Ascending aorta (tissue), 2 donors: Measurements from ENCODE around the gene PCDHGC5. TPM values are rescaled to one million over a fixed set of nuclear protein-coding genes. Genes with fewer than 3 reads are reported as not detected.
A peak's percentile ranks its signal among the peaks of the same experiment; 100 is the strongest.

Experiments
- DNase-seq, 2 donors: peaks; one replicate each; pipeline ENCODE4 v3.0.0-alpha.2; 2019; ENCODE audit warnings: low spot score in 2 of 2
- H3K27ac ChIP-seq, 2 donors: fragments of 200-600 bp; sonication (generic); one replicate each; pipeline ENCODE4 v1.5.1; 2016 to 2017; ENCODE audit warnings: mild to moderate bottlenecking in 1 of 2
- H3K27me3 ChIP-seq: fragments of 200-600 bp; sonication (generic); one replicate; pipeline ENCODE4 v1.5.1; 2017
- H3K36me3 ChIP-seq, 2 donors: fragments of 200-600 bp; sonication (generic); one replicate each; pipeline ENCODE4 v1.5.1; 2016
- H3K4me1 ChIP-seq, 2 donors: fragments of 200-600 bp; sonication (generic); one replicate each; pipeline ENCODE4 v1.5.1; 2016 to 2017; ENCODE audit warnings: mild to moderate bottlenecking in 1 of 2
- H3K4me3 ChIP-seq, 2 donors: fragments of 200-600 bp; sonication (generic); one replicate each; pipeline ENCODE4 v1.5.1; 2016 to 2017; ENCODE audit warnings: mild to moderate bottlenecking in 1 of 2
- H3K9me3 ChIP-seq, 2 donors: fragments of 200-600 bp; sonication (generic); one replicate each; pipeline ENCODE4 v1.5.1; 2016
- CTCF ChIP-seq, 3 experiments: fragments of 200-600 bp in 2 of 3; fragments of 450-650 bp in 1 of 3; sonication (generic) in 2 of 3; IDR thresholded peaks; one replicate each; pipeline ENCODE4 v1.5.1; 2016 to 2019; ENCODE audit warnings: antibody characterized with exemption in 3 of 3, mild to moderate bottlenecking in 1 of 3, moderate library complexity in 1 of 3
- intact Hi-C: fragments of 100-400 bp; cut with DNase I; formaldehyde crosslinking; loops from one replicate; pipeline ENCODE4 v1.15.1; 2023
- total RNA-seq: library from RNA; depleted of rRNA; stranded (reverse); fragments of >200 nt; gene quantifications from one replicate; pipeline ENCODE4 v1.1.0, GENCODE V29; 2016

PCDHGC5 gene
- 0.11 TPM for total RNA-seq

- Histone ChIP-seq H3K4me3 (peak within 1 kb of the TSS in 1 of 2 donors; percentile 2), H3K4me1 (peaks cover 5 to 23% of the 10 kb centered on the region in 2 donors), H3K36me3 (peaks cover 16 to 24% of the 10 kb centered on the region in 2 donors), H3K27ac (peak within 1 kb of the TSS; percentile 23 to 56), H3K9me3 (no peaks in the 10 kb centered on the region), H3K27me3 (no peaks in the 10 kb centered on the region)
- DNase-seq = no peak
- intact Hi-C loops = no loop called here
- TF ChIP-seq CTCF (IDR thresholded peaks at IDR 0.05) = no peak
Measured at GRCh38 chr5:141488591-141489561, at the start of gene PCDHGC5. Gene PCDHGC5 (plus strand): TSS chr5:141489081. CDS start chr5:141489241, 160 bp downstream.

- intact Hi-C loops = no loop called here
- H3K4me3 ChIP-seq = no peak overlapping the region
- H3K4me1 ChIP-seq = no peaks in the 10 kb centered on the region
- peaks cover 0 to 3% of the 10 kb centered on the region in 2 donors for H3K36me3 ChIP-seq
- TF ChIP-seq CTCF (IDR thresholded peaks at IDR 0.05) = no peak
- no peaks in the 10 kb centered on the region for H3K27me3 ChIP-seq
- no peak for DNase-seq
- peaks cover 75 to 97% of the 10 kb centered on the region in 2 donors for H3K9me3 ChIP-seq
- no peak overlapping the region for H3K27ac ChIP-seq
Measured at GRCh38 chr5:141439411-141440141, 49.3 kb upstream of the PCDHGC5 start.

GRCh38 chr5:141440341-141440740 lies 48.5 kb upstream of the PCDHGC5 start:
- no peak for TF ChIP-seq CTCF (IDR thresholded peaks at IDR 0.05)
- peaks cover 75 to 97% of the 10 kb centered on the region in 2 donors for H3K9me3 ChIP-seq
- no peak for DNase-seq
- H3K27ac ChIP-seq = no peak overlapping the region
- H3K27me3 ChIP-seq = no peaks in the 10 kb centered on the region
- intact Hi-C loops = no loop called here
- H3K4me3 ChIP-seq = no peak overlapping the region
- H3K4me1 ChIP-seq = no peaks in the 10 kb centered on the region
- peaks cover 0 to 3% of the 10 kb centered on the region in 2 donors for H3K36me3 ChIP-seq

- Histone ChIP-seq H3K27ac (no peak overlapping the region), H3K27me3 (no peaks in the 10 kb centered on the region), H3K9me3 (peaks cover 74 to 97% of the 10 kb centered on the region in 2 donors), H3K4me1 (no peaks in the 10 kb centered on the region), H3K36me3 (peaks cover 0 to 3% of the 10 kb centered on the region in 2 donors), H3K4me3 (no peak overlapping the region)
- intact Hi-C loops = no loop called here
- DNase-seq = no peak
- no peak for TF ChIP-seq CTCF (IDR thresholded peaks at IDR 0.05)
Measured at GRCh38 chr5:141441571-141442170, 47.2 kb upstream of the PCDHGC5 start.

- DNase-seq = no peak
- intact Hi-C loops = no loop called here
Measured at GRCh38 chr5:141465351-141465750, 23.5 kb upstream of the PCDHGC5 start.

More at GRCh38 chr5:141465351-141465750, 23.5 kb upstream of the PCDHGC5 start:
- no peak overlapping the region for H3K4me3 ChIP-seq
- no peaks in the 10 kb centered on the region for H3K36me3 ChIP-seq
- H3K27ac ChIP-seq = no peak overlapping the region
- H3K9me3 ChIP-seq = peaks cover 0 to 9% of the 10 kb centered on the region in 2 donors
- H3K4me1 ChIP-seq = no peaks in the 10 kb centered on the region
- no peak for TF ChIP-seq CTCF (IDR thresholded peaks at IDR 0.05)
- no peaks in the 10 kb centered on the region for H3K27me3 ChIP-seq
